Sigmoid colon (tissue), 7 donors: ENCODE data around the gene UPK1A. TPM values are rescaled to one million over a fixed set of nuclear protein-coding genes. Genes with fewer than 3 reads are reported as not detected.

Experiments used
- DNase-seq: peaks from one replicate; pipeline ENCODE4 v3.0.0-alpha.2; 2019
- H3K27ac ChIP-seq, 4 donors: fragments of 200-600 bp; sonication (generic); one replicate each; pipeline ENCODE4 v1.5.1; 2016 to 2019; ENCODE audit warnings: mild to moderate bottlenecking in 1 of 4
- H3K27me3 ChIP-seq, 3 donors: fragments of 200-600 bp; sonication (generic); one replicate each; pipeline ENCODE4 v1.5.1; 2019; ENCODE audit warnings: mild to moderate bottlenecking in 1 of 3
- H3K36me3 ChIP-seq, 4 donors: fragments of 200-600 bp; sonication (generic); one replicate each; pipeline ENCODE4 v1.5.1; 2016 to 2019
- H3K4me1 ChIP-seq, 4 donors: fragments of 200-600 bp; sonication (generic); one replicate each; pipeline ENCODE4 v1.5.1; 2017 to 2019
- H3K4me3 ChIP-seq, 4 donors: fragments of 200-600 bp; sonication (generic); one replicate each; pipeline ENCODE4 v1.5.1; 2017 to 2019; ENCODE audit warnings: mild to moderate bottlenecking in 2 of 4, moderate library complexity in 1 of 4
- H3K9me3 ChIP-seq, 4 donors: fragments of 200-600 bp in 3 of 4; sonication (generic) in 3 of 4; one replicate each; pipeline versions ENCODE4 v1.5.1 to v1.6.1; 2013 to 2019
- EP300 ChIP-seq, 4 donors: sonication (generic); formaldehyde crosslinking; IDR thresholded peaks; one replicate each; pipeline ENCODE4 v1.6.1; 2017; ENCODE audit warnings: antibody characterized with exemption in 4 of 4
- POLR2A ChIP-seq, 2 donors: fragments of 450-650 bp; IDR thresholded peaks; one replicate each; pipeline ENCODE4 v1.6.1; 2016; ENCODE audit warnings: antibody characterized with exemption in 2 of 2, mild to moderate bottlenecking in 2 of 2, moderate library complexity in 2 of 2
- POLR2AphosphoS5 ChIP-seq, 4 donors: sonication (generic); formaldehyde crosslinking; IDR thresholded peaks; one replicate each; pipeline ENCODE4 v1.6.1; 2017; ENCODE audit warnings: antibody characterized with exemption in 4 of 4
- WGBS, 2 donors: extraction: QIAGEN DNeasy Blood & Tissue Kit; methylation state at CpG; one replicate each; pipeline ENCODE4 v1.1.7; 2013; 5-methylcytosine and 5-hydroxymethylcytosine counted together
- intact Hi-C: fragments of 100-400 bp; cut with DNase I; formaldehyde crosslinking; loops from one replicate; pipeline ENCODE4 v1.15.1; 2023
- polyA plus RNA-seq, 3 donors: library from polyadenylated mRNA; stranded (reverse); fragments of 200-250 nt; gene quantifications; one replicate each; pipeline ENCODE4 v1.2.3, GENCODE V29; 2013
- total RNA-seq, 4 donors: library from RNA; depleted of rRNA; stranded (reverse); fragments of >200 nt; gene quantifications; one replicate each; pipeline ENCODE4 v1.1.0, GENCODE V29; 2016
- TF ChIP-seq, protein P1 (sequence below), 4 experiments: fragments of 450-650 bp in 3 of 4; fragments of 200-600 bp in 1 of 4; IDR thresholded peaks; one replicate each; pipeline ENCODE4 v1.5.1; 2016 to 2019; ENCODE audit warnings: antibody characterized with exemption in 4 of 4, mild to moderate bottlenecking in 3 of 4, moderate library complexity in 2 of 4
- donor health status: healthy with polysubstance abuse.
- donor health status: Bipolar disorder and iron deficiency.
- donor health status: healthy.

UPK1A gene
- total and polyA plus RNA-seq, 7 donors: 0.55 TPM; not detected in 6

DNA sequence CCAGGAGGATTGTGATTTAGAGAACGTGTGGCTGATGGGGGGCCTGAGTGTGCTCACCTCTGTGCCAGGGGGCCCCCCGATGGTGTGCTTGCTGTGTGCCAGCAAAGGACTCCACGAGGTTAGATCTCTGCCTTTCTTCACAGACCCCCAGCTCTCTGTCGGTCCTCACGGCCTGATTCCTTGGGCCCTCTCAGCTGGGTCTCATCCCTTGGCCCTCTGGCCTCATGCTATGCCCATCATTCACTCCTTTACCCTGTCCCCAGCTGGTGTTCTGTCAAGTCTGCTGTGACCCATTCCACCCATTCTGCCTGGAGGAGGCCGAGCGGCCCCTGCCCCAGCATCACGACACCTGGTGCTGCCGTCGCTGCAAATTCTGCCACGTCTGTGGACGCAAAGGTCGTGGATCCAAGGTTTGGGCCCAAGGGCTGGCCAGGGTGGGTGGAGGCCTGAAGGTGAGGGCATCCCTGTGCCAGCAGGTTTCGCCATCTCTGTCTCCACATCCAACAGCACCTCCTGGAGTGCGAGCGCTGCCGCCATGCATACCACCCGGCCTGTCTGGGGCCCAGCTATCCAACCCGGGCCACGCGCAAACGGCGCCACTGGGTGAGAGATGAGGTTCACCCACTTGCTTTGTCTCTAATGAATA lies 59.0 kb downstream of the UPK1A start:
- Histone ChIP-seq H3K9me3 (no peaks in the 10 kb centered on the region), H3K36me3 (peaks cover 68 to 100% (median 86%) of the 10 kb centered on the region in 4 donors), H3K4me1 (no peaks in the 10 kb centered on the region), H3K4me3 (no peak overlapping the region), H3K27me3 (no peaks in the 10 kb centered on the region), H3K27ac (no peak overlapping the region)
- intact Hi-C loops: no loop called here
- peak; percentile 54 for DNase-seq
- 97% methylated on average over 23 of the region's 23 CpGs for WGBS, 2 donors
- TF ChIP-seq EP300 (IDR thresholded peaks at IDR 0.05) (no peak), POLR2AphosphoS5 (IDR thresholded peaks at IDR 0.05) (no peak), POLR2A (IDR thresholded peaks at IDR 0.05) (no peak)
- TF ChIP-seq, protein P1, sequence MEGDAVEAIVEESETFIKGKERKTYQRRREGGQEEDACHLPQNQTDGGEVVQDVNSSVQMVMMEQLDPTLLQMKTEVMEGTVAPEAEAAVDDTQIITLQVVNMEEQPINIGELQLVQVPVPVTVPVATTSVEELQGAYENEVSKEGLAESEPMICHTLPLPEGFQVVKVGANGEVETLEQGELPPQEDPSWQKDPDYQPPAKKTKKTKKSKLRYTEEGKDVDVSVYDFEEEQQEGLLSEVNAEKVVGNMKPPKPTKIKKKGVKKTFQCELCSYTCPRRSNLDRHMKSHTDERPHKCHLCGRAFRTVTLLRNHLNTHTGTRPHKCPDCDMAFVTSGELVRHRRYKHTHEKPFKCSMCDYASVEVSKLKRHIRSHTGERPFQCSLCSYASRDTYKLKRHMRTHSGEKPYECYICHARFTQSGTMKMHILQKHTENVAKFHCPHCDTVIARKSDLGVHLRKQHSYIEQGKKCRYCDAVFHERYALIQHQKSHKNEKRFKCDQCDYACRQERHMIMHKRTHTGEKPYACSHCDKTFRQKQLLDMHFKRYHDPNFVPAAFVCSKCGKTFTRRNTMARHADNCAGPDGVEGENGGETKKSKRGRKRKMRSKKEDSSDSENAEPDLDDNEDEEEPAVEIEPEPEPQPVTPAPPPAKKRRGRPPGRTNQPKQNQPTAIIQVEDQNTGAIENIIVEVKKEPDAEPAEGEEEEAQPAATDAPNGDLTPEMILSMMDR (IDR thresholded peaks at IDR 0.05): no peak

DNA sequence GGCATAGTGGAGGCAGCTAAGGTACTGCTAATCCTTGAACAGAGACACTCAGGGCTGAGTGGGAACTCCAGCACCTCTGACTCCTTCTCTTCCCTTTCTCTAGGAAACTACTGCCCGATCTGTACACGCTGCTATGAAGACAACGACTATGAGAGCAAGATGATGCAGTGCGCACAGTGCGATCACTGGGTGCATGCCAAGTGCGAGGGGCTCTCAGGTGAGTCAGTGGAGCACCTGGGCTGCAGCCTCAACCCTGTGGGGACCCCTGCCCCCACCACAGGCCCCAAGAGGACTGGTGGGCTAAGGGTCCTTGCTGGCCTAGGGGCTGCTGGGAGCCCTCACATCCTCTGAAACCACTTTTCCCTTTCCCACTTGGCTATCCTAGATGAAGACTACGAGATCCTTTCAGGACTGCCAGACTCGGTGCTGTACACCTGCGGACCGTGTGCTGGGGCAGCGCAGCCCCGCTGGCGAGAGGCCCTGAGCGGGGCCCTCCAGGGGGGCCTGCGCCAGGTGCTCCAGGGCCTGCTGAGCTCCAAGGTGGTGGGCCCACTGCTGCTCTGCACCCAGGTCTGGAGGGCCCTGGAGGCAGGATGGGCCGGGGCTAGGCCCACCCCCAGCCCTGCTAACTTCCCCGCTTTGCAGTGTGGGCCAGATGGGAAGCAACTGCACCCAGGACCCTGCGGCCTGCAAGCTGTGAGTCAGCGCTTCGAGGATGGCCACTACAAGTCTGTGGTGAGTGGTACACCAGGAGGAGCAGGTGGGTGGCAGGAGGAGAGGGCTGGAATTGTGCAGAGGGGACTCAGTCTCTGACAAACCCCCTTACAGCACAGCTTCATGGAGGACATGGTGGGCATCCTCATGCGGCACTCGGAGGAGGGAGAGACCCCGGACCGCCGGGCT lies 61.0 kb downstream of the UPK1A start:
- TF ChIP-seq, protein P1 (IDR thresholded peaks at IDR 0.05): no peak
- no peak for TF ChIP-seq POLR2AphosphoS5 (IDR thresholded peaks at IDR 0.05)
- TF ChIP-seq EP300 (IDR thresholded peaks at IDR 0.05): no peak
- TF ChIP-seq POLR2A (IDR thresholded peaks at IDR 0.05): no peak
- Histone ChIP-seq H3K27me3 (no peaks in the 10 kb centered on the region), H3K4me1 (no peaks in the 10 kb centered on the region), H3K9me3 (no peaks in the 10 kb centered on the region), H3K36me3 (peaks cover 80 to 100% (median 97%) of the 10 kb centered on the region in 4 donors), H3K27ac (no peak overlapping the region), H3K4me3 (no peak overlapping the region)
- intact Hi-C loops: no loop called here
- peak; percentile 57 for DNase-seq
- 96% methylated on average over 25 of the region's 25 CpGs for WGBS, 2 donors

Other genes starting within 250 kb of the UPK1A start
- gene FFAR2, start 218.3 kb upstream of the UPK1A start, total RNA-seq: under 1 TPM in 1 of 4 donors, not detected in 3; 0.81 TPM
- under 1 TPM in 2 of 3 donors, not detected in 1; 0.69 to 0.92 TPM for gene FFAR2, start 218.3 kb upstream of the UPK1A start, polyA plus RNA-seq
- not detected for gene KRTDAP, start 176.1 kb upstream of the UPK1A start, total RNA-seq
- gene KRTDAP, start 176.1 kb upstream of the UPK1A start, polyA plus RNA-seq: not detected
- gene DMKN, start 152.9 kb upstream of the UPK1A start, total RNA-seq: 10 to 100 TPM in 3 of 4 donors, 1 to 10 TPM in 1; 6.1 to 39.0 (median 24.4) TPM
- 10 to 100 TPM in 1 of 3 donors, 1 to 10 TPM in 2; 5.5 to 20.6 (median 9.0) TPM for gene DMKN, start 152.9 kb upstream of the UPK1A start, polyA plus RNA-seq
- gene SBSN, start 138.2 kb upstream of the UPK1A start, total RNA-seq: not detected
- gene SBSN, start 138.2 kb upstream of the UPK1A start, polyA plus RNA-seq: 1 to 10 TPM in 1 of 3 donors, under 1 TPM in 1, not detected in 1; 0.17 to 1.2 TPM
- not detected for gene GAPDHS, start 133.1 kb upstream of the UPK1A start, total RNA-seq
- not detected for gene GAPDHS, start 133.1 kb upstream of the UPK1A start, polyA plus RNA-seq
- 10 to 100 TPM; 60.1 to 72.5 (median 69.3) TPM for gene TMEM147, start 120.9 kb upstream of the UPK1A start, total RNA-seq
- 100 to 1,000 TPM in 1 of 3 donors, 10 to 100 TPM in 2; 24.5 to 123 (median 46.2) TPM for gene TMEM147, start 120.9 kb upstream of the UPK1A start, polyA plus RNA-seq
- gene ATP4A, start 102.9 kb upstream of the UPK1A start, total RNA-seq: not detected
- gene ATP4A, start 102.9 kb upstream of the UPK1A start, polyA plus RNA-seq: under 1 TPM in 1 of 3 donors, not detected in 2; 0.10 TPM
- gene PMIS2, start 80.3 kb upstream of the UPK1A start, total RNA-seq: not detected
- gene PMIS2, start 80.3 kb upstream of the UPK1A start, polyA plus RNA-seq: not detected
- 1 to 10 TPM; 4.6 to 9.6 (median 6.1) TPM for gene HAUS5, start 53.8 kb upstream of the UPK1A start, total RNA-seq
- 10 to 100 TPM in 1 of 3 donors, 1 to 10 TPM in 2; 1.2 to 14.8 (median 1.6) TPM for gene HAUS5, start 53.8 kb upstream of the UPK1A start, polyA plus RNA-seq
- 10 to 100 TPM; 43.5 to 61.2 (median 53.2) TPM for gene RBM42, start 37.5 kb upstream of the UPK1A start, total RNA-seq
- gene RBM42, start 37.5 kb upstream of the UPK1A start, polyA plus RNA-seq: 10 to 100 TPM; 51.3 to 78.3 (median 55.9) TPM
- 1 to 10 TPM in 2 of 4 donors, under 1 TPM in 1, not detected in 1; 0.55 to 2.3 (median 1.1) TPM for gene ETV2, start 24.8 kb upstream of the UPK1A start, total RNA-seq
- gene ETV2, start 24.8 kb upstream of the UPK1A start, polyA plus RNA-seq: 1 to 10 TPM; 2.0 to 5.4 (median 4.9) TPM
- 100 to 1,000 TPM; 593 to 780 (median 696) TPM for gene COX6B1, start 18.2 kb upstream of the UPK1A start, total RNA-seq
- 1,000 to 10,000 TPM; 1,177 to 1,718 (median 1,686) TPM for gene COX6B1, start 18.2 kb upstream of the UPK1A start, polyA plus RNA-seq
- not detected for gene ZBTB32, start 38.0 kb downstream of the UPK1A start, total RNA-seq
- gene ZBTB32, start 38.0 kb downstream of the UPK1A start, polyA plus RNA-seq: 1 to 10 TPM in 1 of 3 donors, not detected in 2; 3.1 TPM
- gene KMT2B, start 51.5 kb downstream of the UPK1A start, total RNA-seq: 10 to 100 TPM in 3 of 4 donors, 1 to 10 TPM in 1; 6.4 to 27.3 (median 15.3) TPM
- gene KMT2B, start 51.5 kb downstream of the UPK1A start, polyA plus RNA-seq: 10 to 100 TPM in 2 of 3 donors, 1 to 10 TPM in 1; 7.4 to 32.2 (median 12.0) TPM
- 10 to 100 TPM in 2 of 4 donors, 1 to 10 TPM in 2; 2.5 to 12.2 (median 8.6) TPM for gene IGFLR1, start 75.9 kb downstream of the UPK1A start, total RNA-seq
- 10 to 100 TPM in 1 of 3 donors, 1 to 10 TPM in 2; 3.7 to 25.0 (median 9.0) TPM for gene IGFLR1, start 75.9 kb downstream of the UPK1A start, polyA plus RNA-seq
- 10 to 100 TPM; 16.3 to 53.5 (median 27.9) TPM for gene U2AF1L4, start 78.9 kb downstream of the UPK1A start, total RNA-seq
- gene U2AF1L4, start 78.9 kb downstream of the UPK1A start, polyA plus RNA-seq: 10 to 100 TPM; 12.7 to 23.4 (median 16.0) TPM
- gene PSENEN, start 79.1 kb downstream of the UPK1A start, total RNA-seq: 10 to 100 TPM; 27.8 to 44.9 (median 36.6) TPM
- 10 to 100 TPM; 48.0 to 72.3 (median 59.4) TPM for gene PSENEN, start 79.1 kb downstream of the UPK1A start, polyA plus RNA-seq
- 10 to 100 TPM; 12.5 to 19.1 (median 15.9) TPM for gene LIN37, start 82.1 kb downstream of the UPK1A start, total RNA-seq
- gene LIN37, start 82.1 kb downstream of the UPK1A start, polyA plus RNA-seq: 10 to 100 TPM in 2 of 3 donors, 1 to 10 TPM in 1; 8.4 to 13.6 (median 11.3) TPM
- 100 to 1,000 TPM in 3 of 4 donors, 10 to 100 TPM in 1; 59.4 to 275 (median 154) TPM for gene HSPB6, start 90.5 kb downstream of the UPK1A start, total RNA-seq
- 10 to 100 TPM in 2 of 3 donors, 1 to 10 TPM in 1; 4.4 to 36.6 (median 35.9) TPM for gene HSPB6, start 90.5 kb downstream of the UPK1A start, polyA plus RNA-seq
- 1 to 10 TPM; 2.9 to 6.1 (median 5.2) TPM for gene PROSER3, start 91.7 kb downstream of the UPK1A start, total RNA-seq
- 10 to 100 TPM in 1 of 3 donors, 1 to 10 TPM in 2; 2.4 to 16.5 (median 3.5) TPM for gene PROSER3, start 91.7 kb downstream of the UPK1A start, polyA plus RNA-seq
- 10 to 100 TPM in 2 of 4 donors, 1 to 10 TPM in 2; 4.4 to 11.9 (median 8.5) TPM for gene ARHGAP33, start 109.0 kb downstream of the UPK1A start, total RNA-seq
- 10 to 100 TPM in 1 of 3 donors, 1 to 10 TPM in 1, under 1 TPM in 1; 0.60 to 10.6 (median 1.2) TPM for gene ARHGAP33, start 109.0 kb downstream of the UPK1A start, polyA plus RNA-seq
- gene PRODH2, start 146.3 kb downstream of the UPK1A start, total RNA-seq: not detected
- gene PRODH2, start 146.3 kb downstream of the UPK1A start, polyA plus RNA-seq: not detected
- not detected for gene NPHS1, start 186.0 kb downstream of the UPK1A start, total RNA-seq
- gene NPHS1, start 186.0 kb downstream of the UPK1A start, polyA plus RNA-seq: under 1 TPM in 2 of 3 donors, not detected in 1; under 0.01 to 0.35 TPM
- under 1 TPM in 1 of 4 donors, not detected in 3; 0.16 TPM for gene KIRREL2, start 190.4 kb downstream of the UPK1A start, total RNA-seq
- gene KIRREL2, start 190.4 kb downstream of the UPK1A start, polyA plus RNA-seq: under 1 TPM in 2 of 3 donors, not detected in 1; under 0.01 to 0.34 TPM
- gene APLP1, start 202.1 kb downstream of the UPK1A start, total RNA-seq: 10 to 100 TPM in 1 of 4 donors, 1 to 10 TPM in 3; 3.6 to 11.3 (median 7.0) TPM
- 1 to 10 TPM in 1 of 3 donors, not detected in 2; 4.4 TPM for gene APLP1, start 202.1 kb downstream of the UPK1A start, polyA plus RNA-seq
- gene NFKBID, start 234.0 kb downstream of the UPK1A start, total RNA-seq: 1 to 10 TPM; 2.5 to 7.8 (median 6.6) TPM
- gene NFKBID, start 234.0 kb downstream of the UPK1A start, polyA plus RNA-seq: 1 to 10 TPM; 1.2 to 9.6 (median 4.4) TPM
- 1 to 10 TPM in 3 of 4 donors, not detected in 1; 3.5 to 5.8 (median 3.9) TPM for gene HCST, start 236.0 kb downstream of the UPK1A start, total RNA-seq
- 10 to 100 TPM in 2 of 3 donors, 1 to 10 TPM in 1; 2.4 to 36.1 (median 13.9) TPM for gene HCST, start 236.0 kb downstream of the UPK1A start, polyA plus RNA-seq
- gene TYROBP, start 241.8 kb downstream of the UPK1A start, total RNA-seq: 100 to 1,000 TPM in 3 of 4 donors, 10 to 100 TPM in 1; 71.5 to 172 (median 126) TPM
- 100 to 1,000 TPM in 2 of 3 donors, 10 to 100 TPM in 1; 95.8 to 211 (median 125) TPM for gene TYROBP, start 241.8 kb downstream of the UPK1A start, polyA plus RNA-seq